ENCODE measurements around the gene SFRP2.

Gene SFRP2

GRCh38 chr4:153741541-153741940, 47.3 kb downstream of the SFRP2 start:
- intact Hi-C loops (cut with DNase I) = loop anchor here (10.0 kb wide), 1 partner anchor 397 kb away; the partner anchor contains the start of gene MND1
- DNase-seq = no peak

GRCh38 chr4:153735906-153736461, 52.9 kb downstream of the SFRP2 start:
- intact Hi-C loops (cut with DNase I) = no loop called here
- DNase-seq = no peak

GRCh38 chr4:153733751-153734448, 55.0 kb downstream of the SFRP2 start:
- DNase-seq = no peak
- intact Hi-C loops (cut with DNase I) = no loop called here

GRCh38 chr4:153731239-153731638, 57.6 kb downstream of the SFRP2 start:
- no peak for DNase-seq

More at GRCh38 chr4:153731239-153731638, 57.6 kb downstream of the SFRP2 start:
- intact Hi-C loops (cut with DNase I) = no loop called here
